ENCODE results near the gene SYNE1. TPM values are rescaled to one million over a fixed set of nuclear protein-coding genes. Genes with fewer than 3 reads are reported as not detected.

Gene SYNE1
- total and polyA plus RNA-seq, 2 of the 8 experiments (the other 6 are each of a cell fraction or from before 2014, with no cell fraction given): 2.8 to 5.5 TPM

GRCh38 chr6:152184573-152184916 lies 452.6 kb downstream of the SYNE1 start (continued):
- TF ChIP-seq CTBP2 (IDR thresholded peaks at IDR 0.05; ENCODE audit: borderline replicate concordance, insufficient read depth, insufficient read length, low read length): no peak

Data from H1 (cell line).